ENCODE measurements around the gene OVCA2.

The OVCA2 gene

GRCh38 chr17:2068031-2068518 lies 26.3 kb downstream of the OVCA2 start:
- TF ChIP-seq, protein P1, sequence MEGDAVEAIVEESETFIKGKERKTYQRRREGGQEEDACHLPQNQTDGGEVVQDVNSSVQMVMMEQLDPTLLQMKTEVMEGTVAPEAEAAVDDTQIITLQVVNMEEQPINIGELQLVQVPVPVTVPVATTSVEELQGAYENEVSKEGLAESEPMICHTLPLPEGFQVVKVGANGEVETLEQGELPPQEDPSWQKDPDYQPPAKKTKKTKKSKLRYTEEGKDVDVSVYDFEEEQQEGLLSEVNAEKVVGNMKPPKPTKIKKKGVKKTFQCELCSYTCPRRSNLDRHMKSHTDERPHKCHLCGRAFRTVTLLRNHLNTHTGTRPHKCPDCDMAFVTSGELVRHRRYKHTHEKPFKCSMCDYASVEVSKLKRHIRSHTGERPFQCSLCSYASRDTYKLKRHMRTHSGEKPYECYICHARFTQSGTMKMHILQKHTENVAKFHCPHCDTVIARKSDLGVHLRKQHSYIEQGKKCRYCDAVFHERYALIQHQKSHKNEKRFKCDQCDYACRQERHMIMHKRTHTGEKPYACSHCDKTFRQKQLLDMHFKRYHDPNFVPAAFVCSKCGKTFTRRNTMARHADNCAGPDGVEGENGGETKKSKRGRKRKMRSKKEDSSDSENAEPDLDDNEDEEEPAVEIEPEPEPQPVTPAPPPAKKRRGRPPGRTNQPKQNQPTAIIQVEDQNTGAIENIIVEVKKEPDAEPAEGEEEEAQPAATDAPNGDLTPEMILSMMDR (IDR thresholded peaks at IDR 0.05; ENCODE audit: low read depth, low read length, missing control alignments) = no peak
- H3K4me3 ChIP-seq (ENCODE audit: low read depth, low read length) = no peak overlapping the region
- no peak for DNase-seq (ENCODE audit: low read depth)

- DNase-seq (ENCODE audit: low read depth) = no peak
- H3K4me3 ChIP-seq (ENCODE audit: low read depth, low read length) = no peak overlapping the region
- TF ChIP-seq, protein P1 (IDR thresholded peaks at IDR 0.05; ENCODE audit: low read depth, low read length, missing control alignments) = no peak
Observed at GRCh38 chr17:2068519-2069051, 26.8 kb downstream of the OVCA2 start.

GRCh38 chr17:2070241-2071023 lies 28.6 kb downstream of the OVCA2 start:
- H3K4me3 ChIP-seq (ENCODE audit: low read depth, low read length) = no peak overlapping the region; the same call in 1 of the 2 replicates
- peak; percentile 88 for DNase-seq (ENCODE audit: low read depth)
- TF ChIP-seq, protein P1 (IDR thresholded peaks at IDR 0.05; ENCODE audit: low read depth, low read length, missing control alignments) = peak; percentile 26

DNA sequence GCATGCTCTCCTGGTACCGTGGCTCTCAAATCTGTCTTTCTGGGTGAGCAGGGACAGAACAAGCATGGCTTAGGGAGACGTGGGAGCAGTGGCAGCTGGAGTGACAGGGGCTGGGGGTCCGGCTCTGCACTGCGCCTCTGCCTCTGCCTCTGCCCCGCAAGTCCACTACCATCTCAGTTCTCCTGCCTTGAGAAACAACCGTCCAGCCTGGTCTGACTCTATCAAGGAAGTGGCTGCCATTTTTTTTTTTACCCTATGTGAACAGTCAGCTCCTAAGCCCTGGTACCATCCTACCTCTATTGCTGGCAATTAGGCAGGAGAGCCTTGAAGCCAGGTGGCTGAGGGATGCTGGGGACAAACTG lies 29.2 kb downstream of the OVCA2 start:
- DNase-seq (ENCODE audit: low read depth) = no peak
- TF ChIP-seq, protein P1 (IDR thresholded peaks at IDR 0.05; ENCODE audit: low read depth, low read length, missing control alignments) = no peak
- no peak overlapping the region for H3K4me3 ChIP-seq (ENCODE audit: low read depth, low read length)

DNA sequence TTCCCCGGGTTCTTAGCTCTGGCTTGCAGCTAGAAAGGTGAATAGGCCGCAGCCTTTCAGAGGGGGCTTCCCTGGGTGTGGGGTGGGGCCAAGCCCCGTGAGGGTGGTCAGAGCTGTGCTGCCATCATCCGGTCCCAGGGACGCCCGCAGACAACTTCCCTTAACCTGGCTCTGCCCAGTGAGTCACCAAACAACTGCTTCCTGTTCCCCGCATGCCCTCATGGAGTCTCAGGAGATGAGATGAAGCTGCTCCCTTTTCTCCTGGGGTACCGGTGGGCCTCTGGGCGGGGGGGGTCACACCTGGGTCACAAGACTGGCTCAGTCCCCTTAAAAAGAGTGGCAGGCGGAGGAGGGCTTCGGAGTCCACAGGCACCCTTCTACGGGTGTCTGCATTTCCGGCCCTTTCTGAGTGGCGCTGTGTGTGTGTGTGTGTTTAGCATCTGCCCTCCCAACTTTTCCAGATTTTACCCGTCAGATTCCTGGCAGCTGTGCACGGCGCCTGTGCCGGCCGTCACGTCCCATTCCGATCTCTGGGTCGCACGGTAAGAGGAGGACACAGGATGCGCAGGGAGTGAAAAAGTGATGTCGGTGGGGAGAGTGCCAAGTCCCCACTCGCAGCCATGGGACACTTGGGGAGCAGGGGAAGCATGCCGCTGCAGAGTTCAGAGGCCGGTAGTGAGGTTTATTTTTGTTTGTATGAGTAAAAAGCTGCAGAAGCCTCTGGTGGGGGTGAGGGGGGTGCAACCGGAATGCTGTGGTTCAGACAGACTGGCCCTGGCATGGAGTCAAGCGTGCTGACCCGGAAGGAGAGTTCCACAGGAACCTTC lies 29.8 kb downstream of the OVCA2 start:
- TF ChIP-seq, protein P1 (IDR thresholded peaks at IDR 0.05; ENCODE audit: low read depth, low read length, missing control alignments) = no peak
- no peak for DNase-seq (ENCODE audit: low read depth)
- H3K4me3 ChIP-seq (ENCODE audit: low read depth, low read length) = no peak overlapping the region

DNA sequence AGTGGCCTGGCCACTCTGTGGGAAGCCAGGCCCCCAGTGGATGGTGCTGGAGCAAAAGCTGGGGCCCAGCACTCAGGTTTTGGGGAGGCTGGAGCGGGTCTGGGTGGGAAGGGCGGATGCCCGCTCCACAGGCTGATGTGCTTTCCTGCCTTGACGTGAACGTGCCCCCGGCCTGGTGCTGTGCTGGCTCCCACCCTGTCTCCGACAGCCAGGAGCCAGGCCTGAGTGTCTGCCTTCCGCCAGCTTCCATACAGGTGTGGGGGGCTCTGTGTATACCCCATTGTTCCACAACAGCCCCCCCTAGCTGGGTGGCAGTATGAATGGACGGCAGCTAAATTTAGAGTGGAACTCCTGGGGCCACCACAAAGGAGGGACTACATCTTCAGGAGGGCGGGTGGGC lies 33.1 kb downstream of the OVCA2 start:
- TF ChIP-seq, protein P1 (IDR thresholded peaks at IDR 0.05; ENCODE audit: low read depth, low read length, missing control alignments) = no peak
- no peak for DNase-seq (ENCODE audit: low read depth)

More for the DNA sequence above, 33.1 kb downstream of the OVCA2 start:
- no peak overlapping the region for H3K4me3 ChIP-seq (ENCODE audit: low read depth, low read length)

All from GM12864 (cell line).